K562 (cell line): Measurements from ENCODE around the gene PRR14. TPM values are rescaled to one million over a fixed set of nuclear protein-coding genes. Genes with fewer than 3 reads are reported as not detected.

Experiments
- BCL6 ChIP-seq: fragments of 250-450 bp; sonication (Bioruptor Pico); IDR thresholded peaks from 2 replicates; pipeline ENCODE4 v1.4.0; 2020
- C11orf30 ChIP-seq: fragments of 450-650 bp; IDR thresholded peaks from 2 replicates; pipeline ENCODE4 v1.6.1; 2016; ENCODE audit warnings: low read depth, mild to moderate bottlenecking
- CBX3 ChIP-seq, 2 experiments: IDR thresholded peaks; 1 replicate in 1 of 2; 2 replicates in 1 of 2; pipeline ENCODE4 v1.6.1; 2012; ENCODE audit warnings: inconsistent platforms in 2 of 2, low read length in 2 of 2, borderline replicate concordance in 1 of 2, control low read depth in 1 of 2
- KAT8 ChIP-seq: fragments of 450-650 bp; IDR thresholded peaks from 2 replicates; pipeline ENCODE4 v1.6.1; 2016; ENCODE audit warnings: low read depth, mild to moderate bottlenecking
- MYBL2 ChIP-seq, 2 experiments: fragments of 450-650 bp in 1 of 2; sonication (generic) in 1 of 2; formaldehyde crosslinking in 1 of 2; IDR thresholded peaks; 2 replicates each; pipeline versions ENCODE4 v1.6.1 to v1.8.1; 2017 to 2022; ENCODE audit warnings: borderline replicate concordance in 1 of 2, inconsistent platforms in 1 of 2, low read depth in 1 of 2, mild to moderate bottlenecking in 1 of 2, missing genetic modification reagents in 1 of 2, moderate library complexity in 1 of 2
- NFE2L1 ChIP-seq: fragments of 450-650 bp; IDR thresholded peaks from 2 replicates; pipeline ENCODE4 v1.6.1; 2016; ENCODE audit warnings: missing genetic modification characterization, low read depth, mild to moderate bottlenecking, missing compliant biosample characterization, moderate library complexity, borderline replicate concordance
- RNF2 ChIP-seq: sonication (generic); IDR thresholded peaks from 2 replicates; pipeline ENCODE4 v1.6.1; 2016
- SAFB2 ChIP-seq: fragments of 200-400 bp; formaldehyde crosslinking; IDR thresholded peaks from 2 replicates; pipeline ENCODE4 v1.6.1; 2018; ENCODE audit warnings: borderline replicate concordance, low read length, low read depth, moderate library complexity; ENCODE audit not compliant: severe bottlenecking
- ZBTB49 ChIP-seq: sonication (generic); formaldehyde crosslinking; IDR thresholded peaks from 2 replicates; pipeline ENCODE4 v1.8.0; 2022; ENCODE audit warnings: missing genetic modification reagents, mild to moderate bottlenecking, borderline replicate concordance
- ZMIZ1 ChIP-seq, 2 experiments: fragments of 150-350 bp in 1 of 2; IDR thresholded peaks; 2 replicates each; pipeline ENCODE4 v1.6.1; 2012 to 2016; ENCODE audit warnings: low read depth in 2 of 2, low read length in 2 of 2, mild to moderate bottlenecking in 1 of 2, moderate library complexity in 1 of 2
- ZNF277 ChIP-seq: fragments of 250-450 bp; sonication (Bioruptor Pico); IDR thresholded peaks from 2 replicates; pipeline ENCODE4 v1.8.0; 2022; ENCODE audit warnings: inconsistent platforms, mild to moderate bottlenecking, moderate library complexity, borderline replicate concordance
- ZNF518B ChIP-seq: fragments of 250-450 bp; sonication (Bioruptor Pico); IDR thresholded peaks from 2 replicates; pipeline ENCODE4 v1.5.0; 2021; ENCODE audit warnings: mild to moderate bottlenecking, moderate library complexity
- polyA plus RNA-seq, 8 experiments: library from polyadenylated mRNA; depleted of rRNA in 4 of 8; stranded (reverse) in 5 of 8; unstranded in 3 of 8; fragments of >200 nt; fragmentation: Nextera tagmentation in 2 of 8; fragmentation: Illumina TruSeq in 1 of 8; extraction: Ambion mirVana in 2 of 8; extraction: Trizol in 1 of 8; gene quantifications; 2 replicates each; pipeline versions ENCODE4 v1.2.1 to v1.2.3, GENCODE V29; 2011 to 2014; ENCODE audit warnings: inconsistent platforms in 1 of 8, missing spikeins in 1 of 8
- total RNA-seq, 7 experiments: library from RNA; depleted of rRNA in 6 of 7; stranded (reverse); fragments of >200 nt in 6 of 7; fragmentation: Illumina TruSeq in 2 of 7; extraction: Trizol in 2 of 7; gene quantifications; 2 replicates each; pipeline versions ENCODE4 v1.2.1 to v1.2.3, GENCODE V29; 2011 to 2021; ENCODE audit warnings: low replicate concordance in 1 of 7
- TF ChIP-seq, protein P1 (sequence below): IDR thresholded peaks from 2 replicates; pipeline ENCODE4 v1.6.1; 2011; ENCODE audit not compliant: insufficient read length; ENCODE audit errors: extremely low read depth
- TF ChIP-seq, protein P2 (sequence below): sonication (generic); formaldehyde crosslinking; IDR thresholded peaks from 2 replicates; pipeline ENCODE4 v1.8.1; 2022; ENCODE audit warnings: missing genetic modification reagents

PRR14 gene
- total and polyA plus RNA-seq, 9 of the 15 experiments (the other 6 are each of a cell fraction or from before 2014, with no cell fraction given): 2.2 to 63.1 (median 11.5) TPM

DNA sequence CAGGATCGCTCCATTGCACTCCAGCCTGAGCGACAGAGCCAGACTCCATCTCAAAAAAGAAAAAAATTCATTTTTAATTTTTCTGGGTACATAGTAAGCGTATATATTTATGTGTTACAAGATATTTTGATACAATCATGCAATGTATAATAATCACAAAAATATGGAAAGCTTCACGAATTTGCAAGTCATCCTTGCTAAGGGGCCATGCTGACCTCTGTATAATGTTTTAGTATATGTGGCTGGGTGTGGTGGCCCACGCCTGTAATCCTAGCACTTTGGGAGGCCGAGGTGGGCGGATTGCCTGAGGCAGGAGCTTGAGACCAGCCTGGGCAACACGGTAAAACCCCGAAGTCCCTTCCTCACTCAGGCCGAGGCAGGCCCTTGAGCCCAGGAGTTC is 24.4 kb downstream of the PRR14 start (continued):
- TF ChIP-seq ZNF518B (CRISPR knock-in tag) (no peak), KAT8 (no peak), CBX3 (IDR thresholded peaks at IDR 0.05; ENCODE audit: borderline replicate concordance in 1 of 2, low read length in 2 of 2) (no peak), RNF2 (no peak), MYBL2 (IDR thresholded peaks at IDR 0.05; ENCODE audit: low read depth) (no peak), MYBL2 (CRISPR knock-in tag; IDR thresholded peaks at IDR 0.05; ENCODE audit: borderline replicate concordance) (no peak), BCL6 (CRISPR knock-in tag) (no peak), C11orf30 (peak; percentile 75), ZMIZ1 (IDR thresholded peaks at IDR 0.05; ENCODE audit: low read depth in 2 of 2, low read length in 2 of 2) (no peak), SAFB2 (no peak), ZNF277 (CRISPR knock-in tag) (no peak), ZBTB49 (CRISPR knock-in tag) (no peak), NFE2L1 (tag) (peak; percentile 60)
- TF ChIP-seq, protein P1, sequence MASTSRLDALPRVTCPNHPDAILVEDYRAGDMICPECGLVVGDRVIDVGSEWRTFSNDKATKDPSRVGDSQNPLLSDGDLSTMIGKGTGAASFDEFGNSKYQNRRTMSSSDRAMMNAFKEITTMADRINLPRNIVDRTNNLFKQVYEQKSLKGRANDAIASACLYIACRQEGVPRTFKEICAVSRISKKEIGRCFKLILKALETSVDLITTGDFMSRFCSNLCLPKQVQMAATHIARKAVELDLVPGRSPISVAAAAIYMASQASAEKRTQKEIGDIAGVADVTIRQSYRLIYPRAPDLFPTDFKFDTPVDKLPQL: no peak
- TF ChIP-seq, protein P2, sequence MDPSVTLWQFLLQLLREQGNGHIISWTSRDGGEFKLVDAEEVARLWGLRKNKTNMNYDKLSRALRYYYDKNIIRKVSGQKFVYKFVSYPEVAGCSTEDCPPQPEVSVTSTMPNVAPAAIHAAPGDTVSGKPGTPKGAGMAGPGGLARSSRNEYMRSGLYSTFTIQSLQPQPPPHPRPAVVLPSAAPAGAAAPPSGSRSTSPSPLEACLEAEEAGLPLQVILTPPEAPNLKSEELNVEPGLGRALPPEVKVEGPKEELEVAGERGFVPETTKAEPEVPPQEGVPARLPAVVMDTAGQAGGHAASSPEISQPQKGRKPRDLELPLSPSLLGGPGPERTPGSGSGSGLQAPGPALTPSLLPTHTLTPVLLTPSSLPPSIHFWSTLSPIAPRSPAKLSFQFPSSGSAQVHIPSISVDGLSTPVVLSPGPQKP (CRISPR knock-in tag): no peak
